HL-60 (cell line): ENCODE results near the gene PDE11A.

Experiments used
- DNase-seq, 2 experiments: peaks; one replicate each; pipeline ENCODE4 v3.0.0-alpha.2; 2010 to 2020; ENCODE audit warnings: low read depth in 1 of 2, low spot score in 1 of 2
- H3K27ac ChIP-seq: fragments of 250-450 bp; sonication (Bioruptor Pico); replicated peaks from 2 replicates; pipeline ENCODE4 v1.5.1; 2020; ENCODE audit warnings: mild to moderate bottlenecking, moderate library complexity
- H3K27me3 ChIP-seq: fragments of 250-450 bp; sonication (Bioruptor Pico); 2 replicates; pipeline ENCODE4 v1.5.1; 2021; ENCODE audit warnings: mild to moderate bottlenecking, moderate library complexity; ENCODE audit not compliant: insufficient read depth, poor library complexity, severe bottlenecking
- H3K4me3 ChIP-seq: replicated peaks from 2 replicates; pipeline ENCODE4 v1.5.1; 2011; ENCODE audit warnings: mild to moderate bottlenecking, control low read depth, low read length; ENCODE audit not compliant: insufficient read depth
- CTCF ChIP-seq: IDR thresholded peaks from one replicate; pipeline ENCODE4 v1.5.1; 2011; ENCODE audit warnings: low read length, control low read depth, inconsistent platforms; ENCODE audit not compliant: insufficient read depth
- GABPA ChIP-seq: IDR thresholded peaks from 2 replicates; pipeline ENCODE4 v1.6.1; 2012; ENCODE audit warnings: low read depth
- POLR2AphosphoS5 ChIP-seq: IDR thresholded peaks from 2 replicates; pipeline ENCODE4 v1.6.1; 2012; ENCODE audit warnings: low read depth
- REST ChIP-seq: IDR thresholded peaks from 2 replicates; pipeline ENCODE4 v1.6.1; 2012; ENCODE audit warnings: low read depth; ENCODE audit not compliant: insufficient replicate concordance
- SPI1 ChIP-seq: IDR thresholded peaks from 2 replicates; pipeline ENCODE4 v1.6.1; 2012; ENCODE audit warnings: low read depth, mild to moderate bottlenecking, borderline replicate concordance

The PDE11A gene

GRCh38 chr2:177733322-177733855 is 339.2 kb downstream of the PDE11A start:
- TF ChIP-seq POLR2AphosphoS5 (no peak), REST (no peak), SPI1 (no peak), GABPA (no peak), CTCF (no peak)
- peaks cover 10% of the 10 kb centered on the region for H3K27me3 ChIP-seq
- no peak for DNase-seq
- no peak overlapping the region for H3K4me3 ChIP-seq
- H3K27ac ChIP-seq: no peak overlapping the region

GRCh38 chr2:177731384-177731783 is 341.2 kb downstream of the PDE11A start:
- H3K27me3 ChIP-seq: peaks cover 10% of the 10 kb centered on the region
- H3K27ac ChIP-seq: no peak overlapping the region
- no peak overlapping the region for H3K4me3 ChIP-seq
- TF ChIP-seq CTCF: no peak
- no peak for DNase-seq

GRCh38 chr2:177730792-177731191 is 341.8 kb downstream of the PDE11A start:
- Histone ChIP-seq H3K4me3 (no peak overlapping the region), H3K27ac (no peak overlapping the region), H3K27me3 (peaks cover 14% of the 10 kb centered on the region)
- TF ChIP-seq CTCF: no peak
- no peak for TF ChIP-seq GABPA
- TF ChIP-seq SPI1: no peak
- TF ChIP-seq POLR2AphosphoS5: no peak
- DNase-seq: no peak

GRCh38 chr2:177730363-177730762 is 342.2 kb downstream of the PDE11A start:
- Histone ChIP-seq H3K27me3 (peaks cover 14% of the 10 kb centered on the region), H3K27ac (no peak overlapping the region), H3K4me3 (no peak overlapping the region)
- DNase-seq: no peak
- no peak for TF ChIP-seq POLR2AphosphoS5
- TF ChIP-seq GABPA: no peak
- TF ChIP-seq REST: no peak
- TF ChIP-seq CTCF: no peak
- TF ChIP-seq SPI1: no peak
